ENCODE results near the gene TNFRSF12A. TPM values are rescaled to one million over a fixed set of nuclear protein-coding genes. Genes with fewer than 3 reads are reported as not detected.

TNFRSF12A gene
- total and polyA plus RNA-seq, 2 of the 8 experiments (the other 6 are each of a cell fraction or from before 2014, with no cell fraction given): 81.0 to 82.5 TPM

- TF ChIP-seq GTF2F1 (IDR thresholded peaks at IDR 0.05; ENCODE audit: borderline replicate concordance, low read depth, low read length) (peak; percentile 73; the same call in 1 of the 2 replicates), RAD21 (IDR thresholded peaks at IDR 0.05 in 1 of 2, conservative IDR thresholded peaks at IDR 0.05 in 1 of 2; ENCODE audit: low read depth in 2 of 2, low read length in 2 of 2) (peak; percentile 51 to 72), POLR2AphosphoS5 (IDR thresholded peaks at IDR 0.05; ENCODE audit: low read depth, low read length) (peak; percentile 92), EGR1 (IDR thresholded peaks at IDR 0.05; ENCODE audit: borderline replicate concordance, low read depth, low read length) (no peak), SP2 (IDR thresholded peaks at IDR 0.05; ENCODE audit: low read length) (no peak), SIN3A (conservative IDR thresholded peaks at IDR 0.05 in 1 of 2, IDR thresholded peaks at IDR 0.05 in 1 of 2; ENCODE audit: low read depth in 1 of 2, low read length in 2 of 2) (peak in 1 of 2 experiments; percentile 81; a peak in 2 of 4 replicates), TBP (IDR thresholded peaks at IDR 0.05; ENCODE audit: low read depth, low read length) (peak; percentile 87), BACH1 (IDR thresholded peaks at IDR 0.05; ENCODE audit: low read length) (no peak), ASH2L (IDR thresholded peaks at IDR 0.05; ENCODE audit: low read length) (no peak), ZNF274 (IDR thresholded peaks at IDR 0.05; ENCODE audit: borderline replicate concordance, extremely low read depth, low read length) (no peak), POLR2A (IDR thresholded peaks at IDR 0.05; ENCODE audit: control extremely low read depth in 1 of 2, low read depth in 2 of 2, low read length in 2 of 2) (peak in 1 of 2 experiments; percentile 74; a peak in 2 of 3 replicates), BRCA1 (IDR thresholded peaks at IDR 0.05; ENCODE audit: low read depth, low read length) (no peak)
Measured at GRCh38 chr16:3027983-3028715, 8.0 kb downstream of the TNFRSF12A start (continued).
